GM06990 (cell line): ENCODE results near the gene BMP2K.

Source experiments
- DNase-seq: peaks from one replicate; pipeline ENCODE4 v3.0.0-alpha.2; 2011; ENCODE audit not compliant: insufficient read length; ENCODE audit errors: extremely low read depth
- H3K27me3 ChIP-seq: replicated peaks from 2 replicates; pipeline ENCODE4 v1.6.0; 2011; ENCODE audit warnings: low read length; ENCODE audit not compliant: control insufficient read depth, insufficient read depth
- H3K36me3 ChIP-seq: 2 replicates; pipeline ENCODE4 v1.5.1; 2011; ENCODE audit warnings: low read length; ENCODE audit not compliant: control insufficient read depth, insufficient read depth
- H3K4me3 ChIP-seq: replicated peaks from 2 replicates; pipeline ENCODE4 v1.5.1; 2011; ENCODE audit warnings: low read depth, mild to moderate bottlenecking, control low read depth, low read length
- TF ChIP-seq, protein P1 (sequence below): IDR thresholded peaks from 2 replicates; pipeline ENCODE4 v1.5.1; 2011; ENCODE audit warnings: low read length, control low read depth, mild to moderate bottlenecking, inconsistent platforms; ENCODE audit not compliant: insufficient read depth, poor library complexity, severe bottlenecking

The BMP2K gene

DNA sequence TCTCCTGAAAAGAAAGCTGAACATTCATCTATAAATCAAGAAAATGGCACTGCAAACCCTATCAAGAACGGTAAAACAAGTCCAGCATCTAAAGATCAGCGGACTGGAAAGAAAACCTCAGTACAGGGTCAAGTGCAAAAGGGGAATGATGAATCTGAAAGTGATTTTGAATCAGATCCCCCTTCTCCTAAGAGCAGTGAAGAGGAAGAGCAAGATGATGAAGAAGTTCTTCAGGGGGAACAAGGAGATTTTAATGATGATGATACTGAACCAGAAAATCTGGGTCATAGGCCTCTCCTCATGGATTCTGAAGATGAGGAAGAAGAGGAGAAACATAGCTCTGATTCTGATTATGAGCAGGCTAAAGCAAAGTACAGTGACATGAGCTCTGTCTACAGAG lies 134.5 kb downstream of the BMP2K start:
- Histone ChIP-seq H3K36me3 (peaks cover 6% of the 10 kb centered on the region), H3K4me3 (no peak overlapping the region), H3K27me3 (no peaks in the 10 kb centered on the region)
- no peak for DNase-seq
- TF ChIP-seq, protein P1, sequence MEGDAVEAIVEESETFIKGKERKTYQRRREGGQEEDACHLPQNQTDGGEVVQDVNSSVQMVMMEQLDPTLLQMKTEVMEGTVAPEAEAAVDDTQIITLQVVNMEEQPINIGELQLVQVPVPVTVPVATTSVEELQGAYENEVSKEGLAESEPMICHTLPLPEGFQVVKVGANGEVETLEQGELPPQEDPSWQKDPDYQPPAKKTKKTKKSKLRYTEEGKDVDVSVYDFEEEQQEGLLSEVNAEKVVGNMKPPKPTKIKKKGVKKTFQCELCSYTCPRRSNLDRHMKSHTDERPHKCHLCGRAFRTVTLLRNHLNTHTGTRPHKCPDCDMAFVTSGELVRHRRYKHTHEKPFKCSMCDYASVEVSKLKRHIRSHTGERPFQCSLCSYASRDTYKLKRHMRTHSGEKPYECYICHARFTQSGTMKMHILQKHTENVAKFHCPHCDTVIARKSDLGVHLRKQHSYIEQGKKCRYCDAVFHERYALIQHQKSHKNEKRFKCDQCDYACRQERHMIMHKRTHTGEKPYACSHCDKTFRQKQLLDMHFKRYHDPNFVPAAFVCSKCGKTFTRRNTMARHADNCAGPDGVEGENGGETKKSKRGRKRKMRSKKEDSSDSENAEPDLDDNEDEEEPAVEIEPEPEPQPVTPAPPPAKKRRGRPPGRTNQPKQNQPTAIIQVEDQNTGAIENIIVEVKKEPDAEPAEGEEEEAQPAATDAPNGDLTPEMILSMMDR, result no peak

DNA sequence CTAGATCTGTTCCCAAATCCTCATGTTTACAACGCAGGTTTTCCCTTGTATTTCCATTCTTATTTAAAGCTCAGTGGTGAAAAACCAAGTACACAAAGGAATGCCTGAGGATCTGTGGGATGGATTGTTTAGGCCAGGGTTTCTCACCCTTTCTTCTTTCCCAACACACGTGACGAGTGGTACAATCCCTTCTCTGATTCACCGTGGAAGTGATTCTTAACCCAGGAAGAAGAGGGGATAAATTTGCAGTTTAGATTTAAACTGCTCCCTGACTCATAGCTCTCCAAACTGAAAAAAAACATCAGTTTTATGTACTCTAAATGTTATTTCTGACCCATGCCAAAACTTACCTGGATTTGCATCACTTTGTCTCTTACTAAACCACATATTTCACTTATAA lies 146.1 kb downstream of the BMP2K start:
- no peak for DNase-seq
- no peaks in the 10 kb centered on the region for H3K27me3 ChIP-seq
- TF ChIP-seq, protein P1, result no peak
- no peak overlapping the region for H3K4me3 ChIP-seq
- H3K36me3 ChIP-seq, result no peaks in the 10 kb centered on the region

DNA sequence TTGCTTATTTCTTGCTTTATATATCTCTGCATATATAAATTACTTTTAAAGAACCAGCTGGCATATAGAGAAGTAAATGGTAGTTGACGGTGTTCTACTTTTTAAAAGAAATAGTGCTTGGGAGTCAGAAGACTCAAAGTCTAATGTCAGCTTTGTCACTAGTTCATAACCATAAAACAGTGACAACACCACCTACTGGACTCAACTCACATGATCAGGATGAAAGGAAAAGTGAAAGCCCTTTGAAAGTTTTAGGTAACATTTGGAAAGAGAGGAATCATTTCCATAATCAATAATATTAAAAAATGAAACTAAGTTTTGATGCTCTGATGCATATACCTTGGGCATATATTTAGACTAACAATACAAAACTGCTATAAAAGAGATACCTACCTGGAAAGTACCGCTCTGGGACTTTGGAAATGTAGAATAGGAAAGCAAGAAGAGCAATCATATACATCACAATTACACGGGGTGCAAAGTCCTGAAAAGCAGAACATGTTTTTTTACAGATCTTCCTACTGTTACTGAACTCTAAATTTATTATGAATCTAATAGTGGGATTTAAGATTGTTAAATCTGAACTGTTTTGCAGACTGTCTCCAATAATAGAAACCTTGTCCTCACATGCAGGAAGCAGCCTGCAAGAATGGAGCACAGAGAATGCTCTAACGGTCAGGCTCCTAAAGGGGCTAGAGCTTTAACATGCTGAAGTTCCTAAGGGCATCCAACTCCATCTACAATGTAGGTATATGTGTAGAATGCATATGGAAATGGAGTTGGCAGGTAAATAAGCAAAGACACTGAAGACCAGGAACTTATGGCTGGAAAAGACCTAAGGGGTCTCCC lies 147.5 kb downstream of the BMP2K start:
- TF ChIP-seq, protein P1, result peak; percentile 21
- H3K27me3 ChIP-seq, result no peaks in the 10 kb centered on the region
- no peak overlapping the region for H3K4me3 ChIP-seq
- no peaks in the 10 kb centered on the region for H3K36me3 ChIP-seq
- DNase-seq, result no peak

- Histone ChIP-seq H3K36me3 (no peaks in the 10 kb centered on the region), H3K4me3 (no peak overlapping the region), H3K27me3 (no peaks in the 10 kb centered on the region)
- TF ChIP-seq, protein P1, result no peak
- DNase-seq, result no peak
Measured at GRCh38 chr4:78926826-78927225, 150.7 kb downstream of the BMP2K start.

DNA sequence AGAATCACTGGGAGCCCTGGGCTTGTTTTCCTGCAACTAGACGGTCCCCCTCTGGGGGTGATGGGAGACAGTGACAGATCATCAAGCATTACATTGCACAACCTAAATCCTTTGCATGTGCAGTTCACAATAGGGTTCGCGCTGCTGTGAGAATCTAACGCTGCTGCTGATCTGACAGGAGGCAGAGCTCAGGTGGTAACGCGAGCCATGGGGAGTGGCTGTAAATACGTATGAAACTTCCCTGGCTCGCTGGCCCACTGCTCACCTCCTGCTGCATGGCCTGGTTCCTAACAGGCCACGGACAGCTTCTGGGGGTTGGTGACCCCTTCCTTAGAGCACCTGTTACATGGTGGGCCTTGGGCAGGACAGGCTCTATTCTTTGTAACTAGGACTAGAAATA lies 152.7 kb downstream of the BMP2K start:
- H3K27me3 ChIP-seq, result no peaks in the 10 kb centered on the region
- no peak overlapping the region for H3K4me3 ChIP-seq
- TF ChIP-seq, protein P1, result no peak
- H3K36me3 ChIP-seq, result no peaks in the 10 kb centered on the region
- no peak for DNase-seq

GRCh38 chr4:78930016-78930629 lies 154.0 kb downstream of the BMP2K start:
- no peak for DNase-seq
- H3K36me3 ChIP-seq, result no peaks in the 10 kb centered on the region
- H3K4me3 ChIP-seq, result no peak overlapping the region
- H3K27me3 ChIP-seq, result no peaks in the 10 kb centered on the region
- TF ChIP-seq, protein P1, result no peak
